ENCODE data around the gene SMCO3. TPM values are rescaled to one million over a fixed set of nuclear protein-coding genes. Genes with fewer than 3 reads are reported as not detected.
A peak's percentile ranks its signal among the peaks of the same experiment; 100 is the strongest.

Gene SMCO3
- polyA plus RNA-seq, 2 of the 4 experiments (the other 2 are of a cell fraction) = 0.06 TPM; not detected in 1

GRCh38 chr12:14850929-14851663 lies 37.1 kb upstream of the SMCO3 start (continued):
- TF ChIP-seq CEBPB (IDR thresholded peaks at IDR 0.05) (no peak), BHLHE40 (IDR thresholded peaks at IDR 0.05; ENCODE audit: low read depth, low read length) (no peak), NPAS2 (CRISPR knock-in tag; IDR thresholded peaks at IDR 0.05; ENCODE audit: borderline replicate concordance) (no peak), ZSCAN20 (CRISPR knock-in tag; IDR thresholded peaks at IDR 0.05) (no peak), POLR2AphosphoS2 (conservative IDR thresholded peaks at IDR 0.05; ENCODE audit: low read length) (no peak), CHD4 (IDR thresholded peaks at IDR 0.05; ENCODE audit: borderline replicate concordance) (no peak)

- H3K4me1 ChIP-seq = peaks cover 12% of the 10 kb centered on the region; the same call in 2 of the 3 replicates
- WGBS (ENCODE audit: missing lambda C conversion rate) = 81% methylated on average over 2 of the region's 2 CpGs
- no peak for FAIRE-seq
- no peak for ATAC-seq
- ChIA-PET CTCF (interaction anchor here (1.0 to 4.2 kb wide), 2 partner anchors 146 to 371 kb away, joined by 3 to 37 read pairs; partner anchors contain the start of gene RERG), POLR2A (no interaction called here)
- no peak overlapping the region for H3K27ac ChIP-seq
- DNase-seq (ENCODE audit: low read depth in 1 of 2, low spot score in 1 of 2) = no peak
- no peak overlapping the region for H3K4me2 ChIP-seq
- no peaks in the 10 kb centered on the region for H3K9me3 ChIP-seq
- no peak overlapping the region for H3K4me3 ChIP-seq
- TF ChIP-seq REST (IDR thresholded peaks at IDR 0.05) (no peak), FOXS1 (CRISPR knock-in tag; IDR thresholded peaks at IDR 0.05) (no peak), ZC3H11A (IDR thresholded peaks at IDR 0.05) (no peak)
Measured at GRCh38 chr12:14849661-14850060, 35.7 kb upstream of the SMCO3 start.

- Histone ChIP-seq H3K4me1 (peaks cover 27% of the 10 kb centered on the region), H3K4me3 (no peak overlapping the region), H3K4me2 (no peak overlapping the region), H3K27ac (no peak overlapping the region), H3K9me3 (no peaks in the 10 kb centered on the region)
- FAIRE-seq (peak; percentile 73), DNase-seq (ENCODE audit: low read depth in 1 of 2, low spot score in 1 of 2) (no peak), ATAC-seq (no peak)
- no peak for TF ChIP-seq MAZ (IDR thresholded peaks at IDR 0.05; ENCODE audit: borderline replicate concordance, low read depth, low read length)
- TF ChIP-seq FOSL2 (IDR thresholded peaks at IDR 0.05) = no peak
- no peak for TF ChIP-seq FOSL2 (CRISPR knock-in tag; IDR thresholded peaks at IDR 0.05)
- no peak for TF ChIP-seq ESRRA (IDR thresholded peaks at IDR 0.05; ENCODE audit: borderline replicate concordance, low read length)
- no peak for TF ChIP-seq CBX2 (IDR thresholded peaks at IDR 0.05; ENCODE audit: borderline replicate concordance, low read depth)
- no peak for TF ChIP-seq FOSB (CRISPR knock-in tag; IDR thresholded peaks at IDR 0.05)
- TF ChIP-seq JUNB (IDR thresholded peaks at IDR 0.05) = no peak
- no peak for TF ChIP-seq HEYL (CRISPR knock-in tag; IDR thresholded peaks at IDR 0.05)
- no peak for TF ChIP-seq CEBPB (IDR thresholded peaks at IDR 0.05)
- TF ChIP-seq HOXB5 (CRISPR knock-in tag; IDR thresholded peaks at IDR 0.05) = no peak
- TF ChIP-seq RFX5 (IDR thresholded peaks at IDR 0.05) = no peak
- 66% methylated on average over 4 of the region's 4 CpGs for WGBS (ENCODE audit: missing lambda C conversion rate)
- POLR2A ChIA-PET = no interaction called here
- CTCF ChIA-PET = interaction anchor here (1.0 to 4.2 kb wide), 10 partner anchors 8 to 374 kb away, joined by 3 to 37 read pairs (median 6); partner anchors contain the start of gene RERG
Measured at GRCh38 chr12:14846876-14847580, 33.0 kb upstream of the SMCO3 start.

All from A549 (cell line).